GM12878 (cell line): Measurements from ENCODE around the gene TCP1. TPM values are rescaled to one million over a fixed set of nuclear protein-coding genes. Genes with fewer than 3 reads are reported as not detected.
A peak's percentile ranks its signal among the peaks of the same experiment; 100 is the strongest.

ENCODE experiments used
- ATAC-seq: fragments of 200-7000 bp; cut with Tn5 transposase; 3 replicates; pipeline ENCODE4 v1.9.1; 2020; ENCODE audit warnings: mild to moderate bottlenecking, moderate library complexity
- BruUV-seq: library from RNA; stranded (reverse); fragments of 400-500 nt; replicated peaks from 2 replicates; lab custom pipeline; 2021; lab: Mats Ljungman, UMichigan
- CTCF ChIA-PET: fragments of 300-600 bp; sonication (Branson Sonifier 250); formaldehyde crosslinking; extraction: SDS; loops from one replicate; lab custom pipeline; 2021; ENCODE audit warnings: inconsistent platforms; lab: Yijun Ruan, JAX
- POLR2A ChIA-PET: fragments of 350-600 bp; formaldehyde crosslinking; extraction: SDS; loops from one replicate; lab custom pipeline; 2021; ENCODE audit warnings: inconsistent platforms; lab: Charles Lee
- RAD21 ChIA-PET: fragments of 300-600 bp; sonication (Branson Sonifier 250); formaldehyde crosslinking; loops from one replicate; lab custom pipeline; 2023; ENCODE audit warnings: antibody characterized with exemption; ENCODE audit not compliant: unreplicated experiment; lab: Charles Lee
- SMC1A ChIA-PET: fragments of 300-600 bp; sonication (Branson Sonifier 250); formaldehyde crosslinking; loops from one replicate; lab custom pipeline; 2023; ENCODE audit not compliant: unreplicated experiment, uncharacterized antibody; lab: Charles Lee
- DNase-seq: peaks from one replicate; pipeline ENCODE4 v3.0.0-alpha.2; 2011; ENCODE audit warnings: low read depth, low spot score
- FAIRE-seq: peaks from 3 replicates; lab custom pipeline; 2011; peaks lifted over from hg19 to GRCh38; lab: Jason Lieb, UNC
- H2AFZ ChIP-seq: 2 replicates; pipeline ENCODE4 v1.6.0; 2011; ENCODE audit warnings: low read depth, low read length, control low read depth; ENCODE audit not compliant: control insufficient read depth
- H3K27ac ChIP-seq: 2 replicates; pipeline ENCODE4 v1.5.1; 2011; ENCODE audit warnings: control low read depth; ENCODE audit not compliant: control insufficient read depth, insufficient read depth
- H3K27me3 ChIP-seq, 2 experiments: replicated peaks in 1 of 2; 2 replicates each; pipeline versions ENCODE4 v1.6.0 to v1.6.1; 2011; ENCODE audit warnings: low read length in 1 of 2; ENCODE audit not compliant: control insufficient read depth in 2 of 2, insufficient read depth in 2 of 2
- H3K36me3 ChIP-seq, 2 experiments: 2 replicates each; pipeline ENCODE4 v1.5.1; 2011; ENCODE audit warnings: low read length in 1 of 2; ENCODE audit not compliant: control insufficient read depth in 2 of 2, insufficient read depth in 2 of 2
- H3K4me1 ChIP-seq: 2 replicates; pipeline ENCODE4 v1.6.1; 2011; ENCODE audit warnings: mild to moderate bottlenecking, low read length, moderate library complexity, mixed read lengths; ENCODE audit not compliant: control insufficient read depth, insufficient read depth
- H3K4me2 ChIP-seq: 2 replicates; pipeline ENCODE4 v1.6.0; 2011; ENCODE audit warnings: control low read depth; ENCODE audit not compliant: control insufficient read depth, insufficient read depth
- H3K4me3 ChIP-seq: fragments of 200-600 bp; sonication (generic); 2 replicates; pipeline ENCODE4 v1.5.1; 2016
- H3K79me2 ChIP-seq: 2 replicates; pipeline ENCODE4 v1.6.0; 2011; ENCODE audit warnings: low read length; ENCODE audit not compliant: control insufficient read depth, insufficient read depth
- H3K9ac ChIP-seq: 2 replicates; pipeline ENCODE4 v1.8.0; 2011; ENCODE audit warnings: low read length, control low read depth, mixed read lengths; ENCODE audit not compliant: control insufficient read depth, insufficient read depth
- H3K9me3 ChIP-seq: replicated peaks from 3 replicates; pipeline ENCODE4 v1.5.1; 2011; ENCODE audit warnings: mild to moderate bottlenecking, low read length; ENCODE audit not compliant: control insufficient read depth, insufficient read depth
- H4K20me1 ChIP-seq: 2 replicates; pipeline ENCODE4 v1.6.0; 2011; ENCODE audit not compliant: control insufficient read depth, insufficient read depth
- ESRRA ChIP-seq: IDR thresholded peaks from 2 replicates; pipeline ENCODE4 v1.6.1; 2012; ENCODE audit warnings: mild to moderate bottlenecking, low read length, improper control_type of control experiment
- EZH2 ChIP-seq: IDR thresholded peaks from 2 replicates; pipeline ENCODE4 v1.6.1; 2012; ENCODE audit warnings: low read depth, mild to moderate bottlenecking, control low read depth, inconsistent platforms, low read length, borderline replicate concordance; ENCODE audit not compliant: control insufficient read depth
- MXI1 ChIP-seq: fragments of 150-350 bp; IDR thresholded peaks from 2 replicates; pipeline ENCODE4 v1.6.1; 2011; ENCODE audit warnings: low read depth, mild to moderate bottlenecking, inconsistent platforms, low read length, improper control_type of control experiment
- NRF1 ChIP-seq: conservative IDR thresholded peaks from 2 replicates; pipeline ENCODE4 v1.6.1; 2011; ENCODE audit warnings: mild to moderate bottlenecking, low read depth, low read length, improper control_type of control experiment
- PAX5 ChIP-seq: IDR thresholded peaks from 2 replicates; pipeline ENCODE4 v1.6.1; 2011; ENCODE audit warnings: low read depth, low read length, borderline replicate concordance
- PKNOX1 ChIP-seq: fragments of 450-650 bp; IDR thresholded peaks from 2 replicates; pipeline ENCODE4 v1.6.1; 2016; ENCODE audit warnings: mild to moderate bottlenecking
- SIN3A ChIP-seq: IDR thresholded peaks from 2 replicates; pipeline ENCODE4 v1.6.1; 2012; ENCODE audit warnings: low read depth, low read length, improper control_type of control experiment
- SREBF1 ChIP-seq: IDR thresholded peaks from 2 replicates; pipeline ENCODE4 v1.6.1; 2012; ENCODE audit warnings: mild to moderate bottlenecking, low read length
- SUPT20H ChIP-seq: IDR thresholded peaks from 2 replicates; pipeline ENCODE4 v1.6.1; 2011; ENCODE audit warnings: low read depth, mild to moderate bottlenecking, low read length, moderate library complexity, borderline replicate concordance; ENCODE audit not compliant: control insufficient read depth
- USF2 ChIP-seq: IDR thresholded peaks from 2 replicates; pipeline ENCODE4 v1.6.1; 2011; ENCODE audit warnings: low read depth, low read length, improper control_type of control experiment, borderline replicate concordance
- WGBS: methylation state at CpG from one replicate; pipeline ENCODE4 v1.1.6; 2016; ENCODE audit warnings: low lambda C conversion rate; ENCODE audit not compliant: insufficient replicate concordance, insufficient coverage; ENCODE audit errors: missing lambda C conversion rate; 5-methylcytosine and 5-hydroxymethylcytosine counted together
- in situ Hi-C: fragments of 300-500 bp; cut with MboI; formaldehyde crosslinking; loops from 9 replicates; pipeline ENCODE4 v1.14.3; 2018; ENCODE audit warnings: mixed read lengths
- intact Hi-C: fragments of 100-400 bp; cut with micrococcal nuclease; formaldehyde crosslinking; loops from one replicate; pipeline ENCODE4 v1.14.2; 2022; ENCODE audit not compliant: unreplicated experiment
- polyA plus RNA-seq, 11 experiments: library from polyadenylated mRNA; depleted of rRNA in 4 of 11; unstranded in 6 of 11; stranded (reverse) in 5 of 11; fragments of >200 nt; fragmentation: Nextera tagmentation in 4 of 11; fragmentation: Illumina TruSeq in 1 of 11; extraction: Ambion mirVana in 4 of 11; extraction: Trizol in 1 of 11; gene quantifications; 1 replicate in 1 of 11; 2 replicates in 10 of 11; pipeline versions ENCODE4 v1.2.1 to v1.2.3, GENCODE V29; 2011 to 2016; ENCODE audit warnings: inconsistent platforms in 2 of 11, missing spikeins in 2 of 11, low read depth in 1 of 11
- total RNA-seq, 4 experiments: library from RNA; depleted of rRNA in 3 of 4; stranded (reverse); fragments of >200 nt in 3 of 4; fragmentation: Illumina TruSeq in 1 of 4; extraction: Trizol in 1 of 4; gene quantifications; 2 replicates each; pipeline versions ENCODE4 v1.2.1 to v1.2.3, GENCODE V29; 2013 to 2021

The TCP1 gene
- total and polyA plus RNA-seq, 10 of the 15 experiments (the other 5 are each of a cell fraction or from before 2014, with no cell fraction given): 133 to 457 (median 306) TPM

- intact Hi-C loops: no loop called here
- Histone ChIP-seq H3K27ac (peak overlapping the region; percentile 87), H3K36me3 (peaks cover 0 to 3% of the 10 kb centered on the region in 2 experiments; a peak in 3 of 4 replicates), H3K4me1 (no peaks in the 10 kb centered on the region; the same call in 1 of the 2 replicates), H3K79me2 (peaks cover 75% of the 10 kb centered on the region), H4K20me1 (no peaks in the 10 kb centered on the region), H3K9ac (peak overlapping the region; percentile 92), H3K27me3 (no peaks in the 10 kb centered on the region), H3K4me2 (peak overlapping the region; percentile 58), H2AFZ (peak overlapping the region; percentile 89), H3K4me3 (peak overlapping the region; percentile 86), H3K9me3 (no peaks in the 10 kb centered on the region)
- ATAC-seq (no peak), DNase-seq (no peak), FAIRE-seq (no peak)
- WGBS: 1% methylated on average over 18 of the region's 18 CpGs
- RAD21 ChIA-PET: interaction anchor here (0.6 to 5.5 kb wide), 9 partner anchors 18 to 143 kb away, joined by 3 to 52 read pairs (median 4); partner anchors contain the start of genes ACAT2 and WTAP
- POLR2A ChIA-PET: interaction anchor here (0.6 to 5.3 kb wide), 14 partner anchors 9 to 192 kb away, joined by 3 to 85 read pairs (median 4); partner anchors contain the start of genes ACAT2 and WTAP
- in situ Hi-C loops: no loop called here
- CTCF ChIA-PET: interaction anchor here (0.6 to 4.7 kb wide), 9 partner anchors 16 to 1543 kb away, joined by 3 to 46 read pairs (median 4); partner anchors contain the start of gene SOD2
- BruUV-seq: no TSS peak
- SMC1A ChIA-PET: interaction anchor here (0.6 to 8.4 kb wide), 16 partner anchors 10 to 191 kb away, joined by 3 to 108 read pairs (median 5); partner anchors contain the start of genes ACAT2 and WTAP
- TF ChIP-seq PKNOX1 (peak; percentile 73), SREBF1 (no peak), SIN3A (0 out of 2 replicates have a peak, but pooled peaks have one; percentile 55), PAX5 (0 out of 2 replicates have a peak, but pooled peaks have one; percentile 35), USF2 (no peak), ESRRA (no peak), NRF1 (no peak), SUPT20H (no peak), MXI1 (peak; percentile 29; the same call in 1 of the 2 replicates), EZH2 (no peak)
These were observed 1.7 kb upstream of the TCP1 start for GRCh38 chr6:159790956-159791598.
